OCI-LY7 (cell line): ENCODE data around the gene CLEC3B. TPM values are rescaled to one million over a fixed set of nuclear protein-coding genes. Genes with fewer than 3 reads are reported as not detected.

ENCODE experiments used
- BruUV-seq: library from RNA; stranded (reverse); fragments of 400-500 nt; replicated peaks from 2 replicates; lab custom pipeline; 2021; lab: Mats Ljungman, UMichigan
- CTCF ChIA-PET: fragments of 300-600 bp; sonication (Branson Sonifier 250); formaldehyde crosslinking; loops from one replicate; lab custom pipeline; 2022; ENCODE audit warnings: antibody characterized with exemption; ENCODE audit not compliant: unreplicated experiment; lab: Charles Lee
- POLR2A ChIA-PET: fragments of 300-600 bp; sonication (Branson Sonifier 250); formaldehyde crosslinking; loops from one replicate; lab custom pipeline; 2022; ENCODE audit warnings: antibody characterized with exemption; lab: Charles Lee
- DNase-seq: peaks from one replicate; pipeline ENCODE4 v3.0.0-alpha.2; 2015; ENCODE audit warnings: low spot score
- H2AFZ ChIP-seq: fragments of 200-600 bp; sonication (generic), shearing (Covaris generic); 2 replicates; pipeline ENCODE4 v1.6.1; 2014; ENCODE audit warnings: mild to moderate bottlenecking, antibody characterized with exemption, low read length, moderate library complexity
- H3K27ac ChIP-seq: fragments of 200-600 bp; sonication (generic); 2 replicates; pipeline ENCODE4 v1.5.1; 2014; ENCODE audit warnings: mixed run types, low read depth, mild to moderate bottlenecking, moderate library complexity, low read length, inconsistent platforms; ENCODE audit not compliant: poor library complexity, severe bottlenecking
- H3K36me3 ChIP-seq: fragments of 200-600 bp; sonication (generic); 2 replicates; pipeline ENCODE4 v1.6.1; 2014; ENCODE audit warnings: mild to moderate bottlenecking, antibody characterized with exemption, low read length, moderate library complexity, mixed read lengths; ENCODE audit not compliant: insufficient read depth
- H3K4me1 ChIP-seq: fragments of 200-600 bp; sonication (generic); 2 replicates; pipeline ENCODE4 v1.5.1; 2014; ENCODE audit warnings: mild to moderate bottlenecking, low read length; ENCODE audit not compliant: insufficient read depth, poor library complexity, severe bottlenecking
- H3K4me2 ChIP-seq: fragments of 200-600 bp; sonication (generic); 2 replicates; pipeline ENCODE4 v1.6.1; 2014; ENCODE audit warnings: mild to moderate bottlenecking, low read length
- H3K4me3 ChIP-seq: fragments of 200-600 bp; sonication (generic); 2 replicates; pipeline ENCODE4 v1.5.1; 2014; ENCODE audit warnings: mild to moderate bottlenecking, low read depth, low read length; ENCODE audit not compliant: poor library complexity, severe bottlenecking
- H3K79me2 ChIP-seq: fragments of 200-600 bp; sonication (generic); 2 replicates; pipeline ENCODE4 v1.6.1; 2016; ENCODE audit warnings: low read depth, mild to moderate bottlenecking, low read length, moderate library complexity, mixed read lengths; ENCODE audit not compliant: insufficient read depth
- H3K9me2 ChIP-seq: fragments of 200-600 bp; sonication (generic); 2 replicates; pipeline ENCODE4 v1.6.1; 2016; ENCODE audit warnings: mild to moderate bottlenecking, low read length, mixed read lengths; ENCODE audit not compliant: insufficient read depth
- H3K9me3 ChIP-seq: fragments of 200-600 bp; sonication (generic); 2 replicates; pipeline ENCODE4 v1.6.1; 2014; ENCODE audit warnings: mild to moderate bottlenecking, mixed run types, low read length, mixed read lengths
- H4K20me1 ChIP-seq: fragments of 200-600 bp; sonication (generic); 2 replicates; pipeline ENCODE4 v1.6.1; 2014; ENCODE audit warnings: mild to moderate bottlenecking, antibody characterized with exemption, low read length, moderate library complexity, mixed read lengths; ENCODE audit not compliant: insufficient read depth
- EZH2phosphoT487 ChIP-seq: fragments of 200-600 bp; sonication (generic); IDR thresholded peaks from 2 replicates; pipeline ENCODE4 v1.6.1; 2018; ENCODE audit warnings: low read depth, borderline replicate concordance, mild to moderate bottlenecking, mixed run types, antibody characterized with exemption, low read length, moderate library complexity, mixed read lengths
- intact Hi-C: fragments of 100-400 bp; cut with micrococcal nuclease; formaldehyde crosslinking; loops from one replicate; pipeline ENCODE4 v1.10.0; 2022; ENCODE audit not compliant: unreplicated experiment
- total RNA-seq, 2 experiments: library from RNA; depleted of rRNA in 1 of 2; stranded (reverse); fragments of >200 nt in 1 of 2; shearing (Covaris generic) in 1 of 2; gene quantifications; 2 replicates each; pipeline ENCODE4 v1.2.3, GENCODE V29; 2014 to 2022
- TF ChIP-seq, protein P1 (sequence below): fragments of 200-600 bp; sonication (generic); conservative IDR thresholded peaks from 2 replicates; pipeline ENCODE4 v1.5.1; 2014; ENCODE audit warnings: mild to moderate bottlenecking, antibody characterized with exemption, low read length, moderate library complexity, mixed read lengths

The CLEC3B gene
- total RNA-seq, 2 experiments from 2014 or later = 1.3 TPM; not detected in 1

DNA sequence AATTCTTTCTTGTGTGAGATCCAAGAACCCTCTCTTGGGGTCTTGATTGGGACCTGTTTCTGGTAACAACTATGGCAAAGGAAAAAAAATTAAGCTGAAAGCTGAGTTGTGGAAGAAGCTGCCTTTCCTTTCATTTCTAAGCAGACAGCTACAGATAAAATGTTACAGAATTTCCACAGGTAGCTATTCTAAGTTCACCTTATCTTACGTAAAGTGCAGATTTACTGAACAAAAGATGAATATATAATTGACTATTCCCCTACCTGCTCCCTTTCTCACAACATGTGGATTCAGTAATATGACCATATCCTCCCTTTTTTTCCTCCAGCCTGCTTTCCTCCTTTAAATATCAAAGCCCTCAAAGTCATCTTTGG lies 36.6 kb downstream of the CLEC3B start:
- H3K4me1 ChIP-seq = no peaks in the 10 kb centered on the region
- H4K20me1 ChIP-seq = no peaks in the 10 kb centered on the region
- BruUV-seq = no TSS peak
- H3K27ac ChIP-seq = no peak overlapping the region
- no peak overlapping the region for H3K4me3 ChIP-seq
- intact Hi-C loops = no loop called here
- CTCF ChIA-PET = interaction anchor here (0.7 kb wide), 1 partner anchor 1387 kb away, joined by 5 read pairs; no protein-coding TSS in a partner anchor
- no peaks in the 10 kb centered on the region for H3K36me3 ChIP-seq
- no peaks in the 10 kb centered on the region for H3K79me2 ChIP-seq
- no peak overlapping the region for H2AFZ ChIP-seq
- H3K9me3 ChIP-seq = no peaks in the 10 kb centered on the region
- H3K4me2 ChIP-seq = no peak overlapping the region
- POLR2A ChIA-PET = no interaction called here
- no peak for DNase-seq
- TF ChIP-seq, protein P1, sequence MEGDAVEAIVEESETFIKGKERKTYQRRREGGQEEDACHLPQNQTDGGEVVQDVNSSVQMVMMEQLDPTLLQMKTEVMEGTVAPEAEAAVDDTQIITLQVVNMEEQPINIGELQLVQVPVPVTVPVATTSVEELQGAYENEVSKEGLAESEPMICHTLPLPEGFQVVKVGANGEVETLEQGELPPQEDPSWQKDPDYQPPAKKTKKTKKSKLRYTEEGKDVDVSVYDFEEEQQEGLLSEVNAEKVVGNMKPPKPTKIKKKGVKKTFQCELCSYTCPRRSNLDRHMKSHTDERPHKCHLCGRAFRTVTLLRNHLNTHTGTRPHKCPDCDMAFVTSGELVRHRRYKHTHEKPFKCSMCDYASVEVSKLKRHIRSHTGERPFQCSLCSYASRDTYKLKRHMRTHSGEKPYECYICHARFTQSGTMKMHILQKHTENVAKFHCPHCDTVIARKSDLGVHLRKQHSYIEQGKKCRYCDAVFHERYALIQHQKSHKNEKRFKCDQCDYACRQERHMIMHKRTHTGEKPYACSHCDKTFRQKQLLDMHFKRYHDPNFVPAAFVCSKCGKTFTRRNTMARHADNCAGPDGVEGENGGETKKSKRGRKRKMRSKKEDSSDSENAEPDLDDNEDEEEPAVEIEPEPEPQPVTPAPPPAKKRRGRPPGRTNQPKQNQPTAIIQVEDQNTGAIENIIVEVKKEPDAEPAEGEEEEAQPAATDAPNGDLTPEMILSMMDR = no peak
- no peak for TF ChIP-seq EZH2phosphoT487
- H3K9me2 ChIP-seq = no peaks in the 10 kb centered on the region

DNA sequence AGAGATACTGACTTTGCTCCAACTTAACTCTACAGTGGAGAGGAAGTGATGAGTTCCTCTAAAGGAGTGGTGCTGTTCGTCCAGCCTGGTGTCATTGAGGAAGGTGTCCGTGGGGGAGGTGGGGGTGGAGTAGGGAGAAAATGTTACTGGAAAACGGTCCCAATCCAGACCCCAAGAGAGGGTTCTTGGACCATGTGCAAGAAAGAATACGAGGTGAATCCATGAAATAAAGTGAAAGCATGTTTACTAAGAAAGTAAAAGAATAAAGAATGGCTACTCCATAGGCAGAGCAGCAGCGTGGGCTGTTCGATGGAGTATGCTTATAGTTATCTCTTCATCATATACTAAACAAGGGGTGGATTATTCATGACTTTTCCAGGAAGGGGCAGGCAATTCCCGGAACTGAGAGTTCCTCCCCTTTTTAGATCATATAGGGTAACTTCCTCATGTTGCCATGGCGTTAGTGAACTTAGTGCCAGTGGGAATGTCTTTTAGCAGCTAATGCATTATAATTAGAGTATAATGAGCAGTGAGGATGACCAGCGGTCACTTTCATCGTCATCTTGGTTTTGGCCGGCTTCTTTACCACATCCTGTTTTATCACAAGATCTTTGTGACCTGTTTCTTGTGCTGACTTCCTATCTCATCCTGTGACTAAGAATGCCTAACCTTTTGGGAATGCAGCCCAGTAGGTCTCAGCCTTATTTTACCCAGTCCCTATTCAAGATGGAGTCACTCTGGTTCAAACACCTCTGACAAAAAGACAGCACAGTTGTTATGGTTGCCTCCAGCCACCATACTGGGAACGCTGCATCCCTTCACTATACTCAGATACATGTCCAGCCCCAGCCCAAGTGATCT lies 38.6 kb downstream of the CLEC3B start:
- intact Hi-C loops = no loop called here
- no TSS peak for BruUV-seq
- TF ChIP-seq EZH2phosphoT487 = no peak
- TF ChIP-seq, protein P1 = no peak

DNA sequence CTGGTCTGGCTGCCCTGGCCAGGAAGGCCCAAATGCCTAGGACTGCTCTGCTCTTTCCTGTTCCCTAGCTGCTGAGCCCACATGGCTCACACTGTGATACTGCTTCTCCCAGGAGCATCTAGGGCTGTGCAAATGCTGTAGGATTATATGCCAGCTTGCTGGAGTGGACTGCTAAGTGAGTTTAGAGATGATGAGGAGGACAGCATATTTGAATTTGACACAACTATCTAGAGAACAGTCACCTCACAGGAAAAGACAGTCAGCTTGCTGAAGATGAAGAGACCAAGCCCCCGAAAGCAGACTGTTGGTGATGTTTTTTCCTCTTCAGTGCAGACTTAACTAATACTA lies 39.2 kb downstream of the CLEC3B start:
- intact Hi-C loops = no loop called here
- no peak overlapping the region for H2AFZ ChIP-seq
- ChIA-PET CTCF (no interaction called here), POLR2A (no interaction called here)
- H3K4me1 ChIP-seq = no peaks in the 10 kb centered on the region
- no peaks in the 10 kb centered on the region for H4K20me1 ChIP-seq
- H3K36me3 ChIP-seq = no peaks in the 10 kb centered on the region
- no peak for DNase-seq
- TF ChIP-seq, protein P1 = no peak
- no peak for TF ChIP-seq EZH2phosphoT487
- no peak overlapping the region for H3K4me2 ChIP-seq
- H3K27ac ChIP-seq = no peak overlapping the region
- H3K9me3 ChIP-seq = no peaks in the 10 kb centered on the region
- no peak overlapping the region for H3K4me3 ChIP-seq
- H3K79me2 ChIP-seq = no peaks in the 10 kb centered on the region
- no TSS peak for BruUV-seq
- H3K9me2 ChIP-seq = no peaks in the 10 kb centered on the region

More for the DNA sequence above, 38.6 kb downstream of the CLEC3B start:
- H3K9me2 ChIP-seq = no peaks in the 10 kb centered on the region
- no peak overlapping the region for H3K27ac ChIP-seq
- no peak overlapping the region for H3K4me3 ChIP-seq
- H3K4me1 ChIP-seq = no peaks in the 10 kb centered on the region
- no peaks in the 10 kb centered on the region for H3K79me2 ChIP-seq
- H2AFZ ChIP-seq = no peak overlapping the region
- POLR2A ChIA-PET = no interaction called here
- no peak overlapping the region for H3K4me2 ChIP-seq
- CTCF ChIA-PET = no interaction called here
- no peak for DNase-seq
- H3K9me3 ChIP-seq = no peaks in the 10 kb centered on the region
- no peaks in the 10 kb centered on the region for H3K36me3 ChIP-seq
- H4K20me1 ChIP-seq = no peaks in the 10 kb centered on the region
